Body of pancreas (tissue), 4 donors: ENCODE data around the gene IFNA16. TPM values are rescaled to one million over a fixed set of nuclear protein-coding genes. Genes with fewer than 3 reads are reported as not detected.
A peak's percentile ranks its signal among the peaks of the same experiment; 100 is the strongest.
"Not testable (repeated sequence)": the region's sequence is repeated elsewhere in the genome, so short reads cannot be mapped to it uniquely, and the experiment has no call there.

Experiments
- ATAC-seq: fragments of 150-250 bp; one replicate; pipeline ENCODE4 v1.9.1; 2016
- DNase-seq, 4 donors: peaks; one replicate each; pipeline ENCODE4 v3.0.0-alpha.2; 2019
- H3K27ac ChIP-seq, 4 donors: fragments of 200-600 bp; sonication (generic); 1 replicate in 3 of 4; 2 replicates in 1 of 4; pipeline versions ENCODE4 v1.5.1 to v1.6.1; 2016 to 2019; ENCODE audit warnings: mild to moderate bottlenecking in 1 of 4, mixed read lengths in 1 of 4, moderate library complexity in 1 of 4
- H3K27me3 ChIP-seq, 2 donors: fragments of 200-600 bp; sonication (generic); one replicate each; pipeline ENCODE4 v1.6.0; 2016; ENCODE audit warnings: mild to moderate bottlenecking in 1 of 2
- H3K36me3 ChIP-seq, 2 donors: fragments of 200-600 bp; sonication (generic); replicated peaks in 1 of 2; 2 replicates each; pipeline ENCODE4 v1.5.1; 2016; ENCODE audit warnings: low read depth in 2 of 2; ENCODE audit not compliant: insufficient read depth in 1 of 2
- H3K4me1 ChIP-seq: fragments of 200-600 bp; sonication (generic); one replicate; pipeline ENCODE4 v1.6.0; 2016
- H3K4me3 ChIP-seq, 2 donors: fragments of 200-600 bp; sonication (generic); 1 replicate in 1 of 2; 2 replicates in 1 of 2; pipeline ENCODE4 v1.5.1; 2016 to 2019
- H3K9me3 ChIP-seq, 3 donors: fragments of 200-600 bp; sonication (generic); 1 replicate in 2 of 3; 2 replicates in 1 of 3; pipeline ENCODE4 v1.5.1; 2016
- CTCF ChIP-seq, 7 experiments: fragments of 450-650 bp in 4 of 7; fragments of 200-600 bp in 3 of 7; sonication (generic) in 3 of 7; IDR thresholded peaks; one replicate each; pipeline ENCODE4 v1.5.1; 2016 to 2019; ENCODE audit warnings: antibody characterized with exemption in 7 of 7
- POLR2A ChIP-seq, 3 donors: fragments of 450-650 bp; IDR thresholded peaks; one replicate each; pipeline ENCODE4 v1.6.1; 2016; ENCODE audit warnings: antibody characterized with exemption in 3 of 3, mild to moderate bottlenecking in 2 of 3
- WGBS, 2 donors: methylation state at CpG; one replicate each; pipeline ENCODE4 v1.1.5; 2017; 5-methylcytosine and 5-hydroxymethylcytosine counted together
- intact Hi-C: fragments of 100-400 bp; cut with DNase I; formaldehyde crosslinking; loops from one replicate; pipeline ENCODE4 v1.15.1; 2023
- total RNA-seq, 2 donors: library from RNA; depleted of rRNA; stranded (reverse); fragments of >200 nt; gene quantifications; one replicate each; pipeline ENCODE4 v1.1.0, GENCODE V29; 2016

The IFNA16 gene
- total RNA-seq, 2 donors from 2014 or later: not detected

- no peaks in the 10 kb centered on the region for H3K4me1 ChIP-seq
- WGBS, 2 donors: 71 to 85% methylated on average over 3 to 7 of the region's 7 CpGs
- no peak for TF ChIP-seq CTCF (IDR thresholded peaks at IDR 0.05)
- TF ChIP-seq POLR2A (IDR thresholded peaks at IDR 0.05): no peak
- H3K4me3 ChIP-seq: no peak overlapping the region
- ATAC-seq: no peak
- no peaks in the 10 kb centered on the region for H3K9me3 ChIP-seq
- intact Hi-C loops: no loop called here
- H3K36me3 ChIP-seq: no peaks in the 10 kb centered on the region
- no peak for DNase-seq
- no peak overlapping the region for H3K27ac ChIP-seq
- no peaks in the 10 kb centered on the region for H3K27me3 ChIP-seq
Observed at GRCh38 chr9:21210311-21210710, 6.8 kb downstream of the IFNA16 start.

GRCh38 chr9:21207043-21207442 lies 10.1 kb downstream of the IFNA16 start, which contains the start of gene IFNA10:
TSS of gene IFNA10 (minus strand) at chr9:21207143. CDS start at chr9:21207097, 46 bp downstream.
- WGBS, 2 donors: 62 to 67% methylated on average over 3 of the region's 3 CpGs
- H3K27ac ChIP-seq, H3K36me3 ChIP-seq, H3K4me1 ChIP-seq, H3K4me3 ChIP-seq, intact Hi-C loops, DNase-seq, ATAC-seq, H3K9me3 ChIP-seq, H3K27me3 ChIP-seq: not testable (repeated sequence)

GRCh38 chr9:21205204-21205603 lies 11.9 kb downstream of the IFNA16 start:
- Histone ChIP-seq H3K9me3 (no peaks in the 10 kb centered on the region), H3K27me3 (no peaks in the 10 kb centered on the region), H3K27ac (no peak overlapping the region), H3K4me3 (no peak overlapping the region), H3K36me3 (no peaks in the 10 kb centered on the region), H3K4me1 (no peaks in the 10 kb centered on the region)
- DNase-seq: no peak
- intact Hi-C loops: no loop called here
- no peak for ATAC-seq
- TF ChIP-seq POLR2A (IDR thresholded peaks at IDR 0.05): no peak
- TF ChIP-seq CTCF (IDR thresholded peaks at IDR 0.05): no peak

GRCh38 chr9:21202105-21202504 lies 15.0 kb downstream of the IFNA16 start, which contains the start of gene IFNA7:
TSS of gene IFNA7 (minus strand) at chr9:21202205. CDS start at chr9:21202165, 40 bp downstream.
- H3K4me1 ChIP-seq, intact Hi-C loops, H3K27me3 ChIP-seq, H3K9me3 ChIP-seq, H3K4me3 ChIP-seq, H3K36me3 ChIP-seq, DNase-seq, ATAC-seq, H3K27ac ChIP-seq: not testable (repeated sequence)
- 47 to 66% methylated on average over 4 of the region's 4 CpGs for whole genome bisulfite sequencing, 2 donors

- H3K4me1 ChIP-seq, H3K4me3 ChIP-seq, H3K27me3 ChIP-seq, intact Hi-C loops, H3K27ac ChIP-seq, H3K9me3 ChIP-seq, H3K36me3 ChIP-seq: not testable (repeated sequence)
- DNase-seq (peak in 2 of 4 donors; percentile 17 to 33), ATAC-seq (peak; percentile 62)
- WGBS, 2 donors: 34 to 35% methylated on average over 6 of the region's 6 CpGs
- TF ChIP-seq CTCF (IDR thresholded peaks at IDR 0.05): peak; percentile 8 to 45 (median 37)
Observed at GRCh38 chr9:21194867-21195776, 22.0 kb downstream of the IFNA16 start.

- ATAC-seq, DNase-seq: not testable (repeated sequence)
Observed at GRCh38 chr9:21187487-21187886, 29.6 kb downstream of the IFNA16 start, which contains the start of gene IFNA4. TSS of gene IFNA4 (minus strand) at chr9:21187587. CDS start at chr9:21187531, 56 bp downstream.

More at GRCh38 chr9:21187487-21187886, 29.6 kb downstream of the IFNA16 start, which contains the start of gene IFNA4:
- H3K4me3 ChIP-seq, H3K27me3 ChIP-seq, H3K4me1 ChIP-seq, H3K36me3 ChIP-seq, H3K9me3 ChIP-seq, H3K27ac ChIP-seq, intact Hi-C loops: not testable (repeated sequence)
- 65 to 74% methylated on average over 3 of the region's 3 CpGs for WGBS, 2 donors
